Uterus (tissue), 2 donors: ENCODE data around the gene DGKI.

ENCODE experiments used
- CTCF ChIP-seq, 4 experiments: fragments of 200-600 bp in 2 of 4; fragments of 450-650 bp in 2 of 4; sonication (generic) in 2 of 4; IDR thresholded peaks; one replicate each; pipeline ENCODE4 v1.5.1; 2016 to 2019; ENCODE audit warnings: antibody characterized with exemption in 4 of 4, mild to moderate bottlenecking in 2 of 4, moderate library complexity in 1 of 4
- POLR2A ChIP-seq, 2 donors: fragments of 450-650 bp; IDR thresholded peaks; one replicate each; pipeline ENCODE4 v1.6.1; 2016; ENCODE audit warnings: antibody characterized with exemption in 2 of 2, mild to moderate bottlenecking in 1 of 2, moderate library complexity in 1 of 2

- TF ChIP-seq CTCF (IDR thresholded peaks at IDR 0.05) (no peak), POLR2A (IDR thresholded peaks at IDR 0.05) (no peak)
These were observed 20.5 kb upstream of the DGKI start for GRCh38 chr7:137867289-137867688.
